Tibial nerve (tissue), 4 donors: ENCODE measurements around the gene KLHDC4. TPM values are rescaled to one million over a fixed set of nuclear protein-coding genes. Genes with fewer than 3 reads are reported as not detected.

Source experiments
- DNase-seq, 2 donors: peaks; one replicate each; pipeline ENCODE4 v3.0.0-alpha.2; 2019; ENCODE audit warnings: low spot score in 2 of 2
- H3K27ac ChIP-seq, 4 donors: fragments of 200-600 bp; sonication (generic) in 3 of 4; one replicate each; pipeline ENCODE4 v1.5.1; 2017 to 2019; ENCODE audit warnings: mild to moderate bottlenecking in 1 of 4
- H3K27me3 ChIP-seq, 2 donors: fragments of 200-600 bp; sonication (generic) in 1 of 2; one replicate each; pipeline versions ENCODE4 v1.5.1 to v1.6.0; 2017 to 2019
- H3K36me3 ChIP-seq, 3 donors: fragments of 200-600 bp; sonication (generic); one replicate each; pipeline ENCODE4 v1.5.1; 2018 to 2019
- H3K4me1 ChIP-seq, 4 donors: fragments of 200-600 bp; sonication (generic) in 3 of 4; one replicate each; pipeline ENCODE4 v1.5.1; 2017 to 2019
- H3K4me3 ChIP-seq, 4 donors: fragments of 200-600 bp; sonication (generic) in 3 of 4; one replicate each; pipeline ENCODE4 v1.5.1; 2017 to 2019; ENCODE audit warnings: mild to moderate bottlenecking in 1 of 4, moderate library complexity in 1 of 4
- H3K9me3 ChIP-seq, 4 donors: fragments of 200-600 bp; sonication (generic) in 3 of 4; one replicate each; pipeline ENCODE4 v1.5.1; 2017 to 2019
- EP300 ChIP-seq, 2 donors: sonication (generic); formaldehyde crosslinking; IDR thresholded peaks; one replicate each; pipeline ENCODE4 v1.6.1; 2017; ENCODE audit warnings: antibody characterized with exemption in 2 of 2, mild to moderate bottlenecking in 1 of 2
- POLR2A ChIP-seq, 2 donors: fragments of 450-650 bp; IDR thresholded peaks; one replicate each; pipeline ENCODE4 v1.6.1; 2017; ENCODE audit warnings: antibody characterized with exemption in 2 of 2, mild to moderate bottlenecking in 2 of 2, moderate library complexity in 2 of 2
- WGBS, 2 donors: methylation state at CpG; one replicate each; pipeline ENCODE4 v1.1.5; 2018; 5-methylcytosine and 5-hydroxymethylcytosine counted together
- total RNA-seq, 4 donors: library from RNA; depleted of rRNA; stranded (reverse); fragments of >200 nt; gene quantifications; one replicate each; pipeline ENCODE4 v1.1.0, GENCODE V29; 2016
- TF ChIP-seq, protein P1 (sequence below), 5 experiments: fragments of 200-600 bp in 3 of 5; fragments of 450-650 bp in 2 of 5; sonication (generic) in 3 of 5; IDR thresholded peaks; one replicate each; pipeline ENCODE4 v1.5.1; 2016 to 2019; ENCODE audit warnings: antibody characterized with exemption in 5 of 5, mild to moderate bottlenecking in 3 of 5, moderate library complexity in 2 of 5

KLHDC4 gene
- total RNA-seq, 4 donors from 2014 or later: 26.9 to 61.5 (median 42.5) TPM

DNA sequence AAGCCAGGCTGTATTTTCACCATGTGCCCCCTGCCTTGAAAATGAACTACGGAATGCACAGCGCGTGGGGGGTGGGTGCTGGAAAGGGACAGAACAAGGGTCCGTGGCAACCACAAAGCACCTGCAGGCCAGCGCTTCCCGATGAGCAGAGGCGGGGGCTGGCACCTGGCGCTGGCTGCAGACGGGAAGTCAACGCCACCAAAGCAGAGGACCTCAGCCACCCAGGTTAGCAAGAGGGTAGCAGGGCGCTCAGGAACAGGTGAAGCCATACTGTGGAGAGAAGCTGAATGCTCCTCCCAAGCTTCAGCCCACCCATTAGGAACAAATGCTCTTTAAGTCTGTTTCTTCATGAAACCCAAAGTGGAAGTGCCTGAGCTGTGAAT lies 64.7 kb downstream of the KLHDC4 start:
- H3K4me3 ChIP-seq: no peak overlapping the region
- 91 to 92% methylated on average over 11 of the region's 11 CpGs for WGBS, 2 donors
- TF ChIP-seq, protein P1, sequence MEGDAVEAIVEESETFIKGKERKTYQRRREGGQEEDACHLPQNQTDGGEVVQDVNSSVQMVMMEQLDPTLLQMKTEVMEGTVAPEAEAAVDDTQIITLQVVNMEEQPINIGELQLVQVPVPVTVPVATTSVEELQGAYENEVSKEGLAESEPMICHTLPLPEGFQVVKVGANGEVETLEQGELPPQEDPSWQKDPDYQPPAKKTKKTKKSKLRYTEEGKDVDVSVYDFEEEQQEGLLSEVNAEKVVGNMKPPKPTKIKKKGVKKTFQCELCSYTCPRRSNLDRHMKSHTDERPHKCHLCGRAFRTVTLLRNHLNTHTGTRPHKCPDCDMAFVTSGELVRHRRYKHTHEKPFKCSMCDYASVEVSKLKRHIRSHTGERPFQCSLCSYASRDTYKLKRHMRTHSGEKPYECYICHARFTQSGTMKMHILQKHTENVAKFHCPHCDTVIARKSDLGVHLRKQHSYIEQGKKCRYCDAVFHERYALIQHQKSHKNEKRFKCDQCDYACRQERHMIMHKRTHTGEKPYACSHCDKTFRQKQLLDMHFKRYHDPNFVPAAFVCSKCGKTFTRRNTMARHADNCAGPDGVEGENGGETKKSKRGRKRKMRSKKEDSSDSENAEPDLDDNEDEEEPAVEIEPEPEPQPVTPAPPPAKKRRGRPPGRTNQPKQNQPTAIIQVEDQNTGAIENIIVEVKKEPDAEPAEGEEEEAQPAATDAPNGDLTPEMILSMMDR (IDR thresholded peaks at IDR 0.05): no peak
- TF ChIP-seq EP300 (IDR thresholded peaks at IDR 0.05) (no peak), POLR2A (IDR thresholded peaks at IDR 0.05) (no peak)
- H3K4me1 ChIP-seq: peaks cover 0 to 17% (median 3%) of the 10 kb centered on the region in 4 donors
- H3K27ac ChIP-seq: no peak overlapping the region
- peaks cover 0 to 84% (median 0%) of the 10 kb centered on the region in 3 donors for H3K36me3 ChIP-seq
- DNase-seq: no peak
- H3K9me3 ChIP-seq: no peaks in the 10 kb centered on the region
- no peaks in the 10 kb centered on the region for H3K27me3 ChIP-seq

DNA sequence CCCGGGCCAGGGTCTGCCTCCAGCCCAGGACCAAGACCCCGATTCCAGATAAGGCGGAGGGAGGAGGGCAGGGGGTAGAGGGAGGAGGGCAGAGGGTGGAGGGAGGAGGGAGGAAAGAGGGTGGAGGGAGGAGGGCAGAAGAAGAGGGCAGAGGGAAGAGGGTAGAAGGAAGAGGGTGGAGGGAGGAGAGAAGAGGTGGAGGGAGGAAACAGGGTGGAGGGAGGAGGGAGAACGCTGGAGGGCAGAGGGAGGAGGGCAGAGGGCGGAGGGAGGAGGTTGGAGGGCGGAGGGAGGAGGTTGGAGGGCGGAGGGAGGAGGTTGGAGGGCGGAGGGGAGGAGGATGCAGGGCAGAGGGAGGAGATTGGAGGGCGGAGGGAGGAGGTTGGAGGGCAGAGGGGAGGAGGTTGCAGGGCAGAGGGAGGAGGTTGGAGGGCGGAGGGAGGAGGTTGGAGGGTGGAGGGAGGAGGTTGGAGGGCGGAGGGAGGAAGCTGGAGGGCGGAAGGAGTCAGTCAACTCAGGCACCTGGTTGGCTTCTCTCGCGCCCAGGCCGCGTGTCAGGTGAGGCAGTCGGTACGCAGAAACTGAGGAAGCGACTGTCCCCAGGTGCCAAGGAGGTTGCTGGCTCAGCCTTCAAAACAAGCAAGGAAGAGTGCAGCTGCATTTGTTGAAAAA lies 65.2 kb downstream of the KLHDC4 start:
- Histone ChIP-seq H3K4me1 (peaks cover 0 to 12% (median 3%) of the 10 kb centered on the region in 4 donors), H3K36me3 (peaks cover 0 to 89% (median 0%) of the 10 kb centered on the region in 3 donors), H3K4me3 (no peak overlapping the region), H3K27me3 (no peaks in the 10 kb centered on the region), H3K27ac (no peak overlapping the region), H3K9me3 (no peaks in the 10 kb centered on the region)
- TF ChIP-seq, protein P1 (IDR thresholded peaks at IDR 0.05): no peak
- WGBS, 2 donors: 79 to 89% methylated on average over 19 of the region's 19 CpGs
- no peak for DNase-seq

DNA sequence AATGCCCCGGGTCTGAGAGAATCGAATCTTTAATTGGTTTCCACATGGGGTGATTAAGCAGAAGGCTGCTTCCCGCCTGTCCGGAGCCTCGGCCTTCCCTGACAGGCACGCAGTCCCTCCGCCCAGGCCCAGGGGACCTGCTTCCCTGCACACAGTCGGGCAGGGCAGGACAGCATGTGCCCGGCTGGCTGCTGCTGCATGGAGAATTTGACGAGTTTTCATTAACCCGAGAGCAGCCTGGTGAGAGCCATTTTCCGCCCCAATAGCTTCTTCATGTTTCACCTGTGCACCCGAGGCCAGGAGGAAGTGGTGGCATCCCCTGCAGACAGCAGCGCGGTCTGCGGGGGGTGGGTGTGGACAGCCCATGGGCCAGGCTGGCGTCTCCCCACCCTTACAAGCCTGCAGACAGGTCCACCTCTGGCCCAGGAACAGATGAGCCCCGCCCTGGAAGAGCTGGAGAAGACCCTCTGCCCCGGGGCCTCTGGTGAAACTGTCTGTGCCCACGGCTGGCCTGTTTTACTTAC lies 67.0 kb downstream of the KLHDC4 start:
- Histone ChIP-seq H3K9me3 (no peaks in the 10 kb centered on the region), H3K4me1 (peaks cover 0 to 6% (median 3%) of the 10 kb centered on the region in 4 donors), H3K27ac (no peak overlapping the region), H3K4me3 (no peak overlapping the region), H3K27me3 (no peaks in the 10 kb centered on the region), H3K36me3 (peaks cover 0 to 93% (median 0%) of the 10 kb centered on the region in 3 donors)
- WGBS, 2 donors: 88 to 90% methylated on average over 10 to 20 of the region's 20 CpGs
- DNase-seq: no peak
- TF ChIP-seq EP300 (IDR thresholded peaks at IDR 0.05) (no peak), POLR2A (IDR thresholded peaks at IDR 0.05) (no peak)
- TF ChIP-seq, protein P1 (IDR thresholded peaks at IDR 0.05): no peak

DNA sequence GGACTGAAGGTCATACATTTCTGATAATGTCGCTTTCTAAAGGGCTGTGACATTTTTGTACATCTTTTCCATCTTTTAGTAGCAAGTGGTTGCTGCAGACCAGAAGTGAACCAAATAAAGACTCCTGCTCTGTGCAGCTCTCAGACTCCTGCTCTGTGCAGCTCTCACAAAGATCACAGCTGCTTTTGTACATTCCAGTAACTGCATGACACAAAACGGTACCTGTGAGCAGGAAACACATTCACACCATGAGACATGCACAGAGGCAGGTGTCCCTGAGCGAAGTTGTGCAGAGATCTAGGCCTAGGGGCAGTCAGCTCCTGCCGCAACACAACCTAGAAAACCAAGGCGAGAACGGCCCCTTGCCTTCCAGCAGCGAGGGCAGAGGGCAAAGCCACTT lies 67.5 kb downstream of the KLHDC4 start:
- no peak overlapping the region for H3K27ac ChIP-seq
- DNase-seq: no peak
- H3K9me3 ChIP-seq: no peaks in the 10 kb centered on the region
- H3K36me3 ChIP-seq: peaks cover 0 to 91% (median 0%) of the 10 kb centered on the region in 3 donors
- no peak for TF ChIP-seq EP300 (IDR thresholded peaks at IDR 0.05)
- no peak for TF ChIP-seq POLR2A (IDR thresholded peaks at IDR 0.05)
- TF ChIP-seq, protein P1 (IDR thresholded peaks at IDR 0.05): no peak
- H3K4me1 ChIP-seq: peaks cover 0 to 6% (median 3%) of the 10 kb centered on the region in 4 donors
- no peaks in the 10 kb centered on the region for H3K27me3 ChIP-seq
- WGBS, 2 donors: 75 to 80% methylated on average over 7 of the region's 7 CpGs
- H3K4me3 ChIP-seq: no peak overlapping the region

DNA sequence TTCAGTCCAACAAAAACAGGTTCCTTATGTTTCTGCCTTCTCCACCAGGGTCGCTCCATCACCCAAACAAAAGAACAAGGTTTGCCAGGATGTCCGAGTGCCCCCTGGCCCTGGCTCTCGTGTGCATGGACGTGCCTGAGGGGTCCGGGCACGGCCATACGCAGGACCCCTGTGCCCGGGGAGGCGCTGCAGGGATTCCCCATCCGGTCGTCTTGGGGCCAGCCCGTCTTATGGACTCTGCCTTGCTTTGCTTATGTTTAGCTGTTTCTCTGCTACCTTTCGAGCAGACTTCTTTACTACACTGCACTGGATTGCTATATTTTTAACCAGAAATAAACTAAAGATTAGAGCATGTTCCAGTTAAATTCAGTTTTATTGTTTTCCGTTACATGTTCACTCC lies 68.0 kb downstream of the KLHDC4 start:
- Histone ChIP-seq H3K4me1 (peaks cover 0 to 6% (median 3%) of the 10 kb centered on the region in 4 donors), H3K9me3 (no peaks in the 10 kb centered on the region), H3K36me3 (peaks cover 0 to 87% (median 0%) of the 10 kb centered on the region in 3 donors), H3K4me3 (no peak overlapping the region), H3K27me3 (no peaks in the 10 kb centered on the region), H3K27ac (no peak overlapping the region)
- DNase-seq: no peak
- 84 to 87% methylated on average over 14 of the region's 14 CpGs for WGBS, 2 donors
- TF ChIP-seq POLR2A (IDR thresholded peaks at IDR 0.05) (no peak), EP300 (IDR thresholded peaks at IDR 0.05) (no peak)
- TF ChIP-seq, protein P1 (IDR thresholded peaks at IDR 0.05): no peak
